Breast epithelium (tissue), 3 donors: ENCODE data around the gene LRP6.

Source experiments
- POLR2A ChIP-seq: fragments of 450-650 bp; IDR thresholded peaks from one replicate; pipeline ENCODE4 v1.6.1; 2016; ENCODE audit warnings: antibody characterized with exemption, mild to moderate bottlenecking, moderate library complexity
- POLR2AphosphoS5 ChIP-seq, 3 donors: sonication (generic); formaldehyde crosslinking; IDR thresholded peaks; one replicate each; pipeline ENCODE4 v1.6.1; 2017; ENCODE audit warnings: antibody characterized with exemption in 3 of 3
- TF ChIP-seq, protein P1 (sequence below), 3 donors: fragments of 450-650 bp; IDR thresholded peaks; one replicate each; pipeline ENCODE4 v1.5.1; 2016 to 2017; ENCODE audit warnings: antibody characterized with exemption in 3 of 3, mild to moderate bottlenecking in 3 of 3, moderate library complexity in 3 of 3

DNA sequence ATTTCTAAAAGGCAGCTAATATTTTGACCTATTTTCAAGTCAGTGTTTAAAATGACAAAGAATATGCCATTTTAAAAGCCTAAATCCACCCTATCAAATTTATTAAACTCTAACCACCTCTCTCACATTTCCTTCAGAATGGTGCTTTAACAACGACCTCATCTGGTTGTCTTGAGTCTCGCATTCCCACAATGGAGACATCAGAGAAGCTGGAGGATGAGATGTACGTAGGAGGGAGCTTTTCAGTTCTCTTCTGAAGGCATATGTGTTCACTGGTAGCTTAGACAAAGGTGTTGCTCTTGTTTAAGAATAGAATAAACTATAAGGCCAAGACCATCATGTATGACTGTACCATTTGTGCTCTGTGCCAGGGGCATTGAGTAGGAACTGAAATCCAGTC, 113.2 kb downstream of the LRP6 start:
- TF ChIP-seq, protein P1, sequence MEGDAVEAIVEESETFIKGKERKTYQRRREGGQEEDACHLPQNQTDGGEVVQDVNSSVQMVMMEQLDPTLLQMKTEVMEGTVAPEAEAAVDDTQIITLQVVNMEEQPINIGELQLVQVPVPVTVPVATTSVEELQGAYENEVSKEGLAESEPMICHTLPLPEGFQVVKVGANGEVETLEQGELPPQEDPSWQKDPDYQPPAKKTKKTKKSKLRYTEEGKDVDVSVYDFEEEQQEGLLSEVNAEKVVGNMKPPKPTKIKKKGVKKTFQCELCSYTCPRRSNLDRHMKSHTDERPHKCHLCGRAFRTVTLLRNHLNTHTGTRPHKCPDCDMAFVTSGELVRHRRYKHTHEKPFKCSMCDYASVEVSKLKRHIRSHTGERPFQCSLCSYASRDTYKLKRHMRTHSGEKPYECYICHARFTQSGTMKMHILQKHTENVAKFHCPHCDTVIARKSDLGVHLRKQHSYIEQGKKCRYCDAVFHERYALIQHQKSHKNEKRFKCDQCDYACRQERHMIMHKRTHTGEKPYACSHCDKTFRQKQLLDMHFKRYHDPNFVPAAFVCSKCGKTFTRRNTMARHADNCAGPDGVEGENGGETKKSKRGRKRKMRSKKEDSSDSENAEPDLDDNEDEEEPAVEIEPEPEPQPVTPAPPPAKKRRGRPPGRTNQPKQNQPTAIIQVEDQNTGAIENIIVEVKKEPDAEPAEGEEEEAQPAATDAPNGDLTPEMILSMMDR (IDR thresholded peaks at IDR 0.05), result no peak
- TF ChIP-seq POLR2A (no peak), POLR2AphosphoS5 (IDR thresholded peaks at IDR 0.05) (no peak)
